Epithelial cell of prostate (primary cell): ENCODE measurements around the gene INPP5E.
A peak's percentile ranks its signal among the peaks of the same experiment; 100 is the strongest.
"Not testable (repeated sequence)": the region's sequence is repeated elsewhere in the genome, so short reads cannot be mapped to it uniquely, and the experiment has no call there.

ENCODE experiments used
- DNase-seq: peaks from one replicate; pipeline ENCODE4 v3.0.0-alpha.2; 2011; ENCODE audit warnings: low read depth, low spot score
- H3K27ac ChIP-seq: fragments of 450-650 bp; 2 replicates; pipeline ENCODE4 v1.5.1; 2017; ENCODE audit warnings: mild to moderate bottlenecking

INPP5E gene

DNA sequence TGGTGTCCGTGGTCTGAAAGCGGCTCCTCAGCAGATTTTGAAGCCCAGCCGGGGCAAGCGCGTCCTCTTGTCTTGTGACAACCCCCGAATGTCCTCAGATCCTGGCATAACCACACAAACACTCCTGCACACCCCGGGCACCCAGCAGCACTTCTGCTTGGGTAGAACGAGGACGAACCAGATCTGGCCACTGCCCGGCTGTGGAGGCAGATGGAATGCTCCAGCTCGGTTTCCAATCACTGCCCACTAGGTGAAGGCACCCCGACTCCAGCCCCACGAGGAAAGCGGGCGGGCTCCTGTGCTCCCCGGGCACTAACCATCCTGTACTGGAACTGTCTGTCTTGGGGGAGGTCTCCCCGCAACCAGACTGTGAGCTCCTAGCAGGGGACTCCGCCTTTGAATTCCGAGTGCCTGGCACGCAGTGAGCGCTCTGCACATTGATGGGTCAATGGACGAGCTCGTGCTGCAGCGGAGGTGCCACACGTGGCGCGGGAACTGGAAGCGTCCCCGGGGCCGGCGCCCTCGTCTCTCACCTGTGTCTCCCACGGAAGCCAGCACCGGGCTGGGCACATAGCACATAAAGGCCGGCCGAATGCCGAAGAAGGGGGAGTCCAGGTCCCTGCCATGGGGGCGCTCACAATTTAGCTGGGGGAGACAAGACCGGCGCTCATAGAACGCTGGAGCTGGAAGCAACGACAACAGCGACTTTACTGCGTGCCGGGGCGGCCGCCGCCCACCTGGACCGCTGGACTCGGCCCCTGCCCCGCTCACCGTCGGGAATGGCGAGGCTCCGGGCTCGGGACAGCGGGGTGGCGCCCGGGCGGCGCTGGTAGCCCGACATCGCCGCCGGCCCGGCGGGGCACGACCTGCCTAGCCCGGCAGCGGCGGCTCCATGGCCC is 29.8 kb downstream of the INPP5E start:
- no peak for DNase-seq
- H3K27ac ChIP-seq: peak overlapping the region; percentile 59

DNA sequence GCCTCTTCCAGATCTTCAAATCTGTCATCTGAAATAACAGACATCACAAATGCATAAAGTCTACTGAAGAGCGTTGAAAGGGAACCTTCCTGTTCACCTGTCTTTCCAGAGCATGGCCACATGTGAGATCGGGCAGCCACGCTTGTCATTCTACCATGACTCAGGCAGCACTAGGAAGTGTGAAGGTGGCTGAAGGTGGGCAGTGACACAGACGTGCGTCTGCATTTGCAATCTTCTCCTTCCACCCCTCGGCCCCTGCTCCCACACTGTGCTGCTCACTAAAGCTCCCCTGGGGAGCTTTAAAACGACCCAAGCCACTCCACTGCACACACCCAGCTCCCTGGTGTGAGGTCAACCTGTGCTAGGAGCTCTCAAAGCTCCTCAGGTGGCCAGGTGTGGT is 31.7 kb downstream of the INPP5E start:
- DNase-seq: no peak
- H3K27ac ChIP-seq: no peak overlapping the region

DNA sequence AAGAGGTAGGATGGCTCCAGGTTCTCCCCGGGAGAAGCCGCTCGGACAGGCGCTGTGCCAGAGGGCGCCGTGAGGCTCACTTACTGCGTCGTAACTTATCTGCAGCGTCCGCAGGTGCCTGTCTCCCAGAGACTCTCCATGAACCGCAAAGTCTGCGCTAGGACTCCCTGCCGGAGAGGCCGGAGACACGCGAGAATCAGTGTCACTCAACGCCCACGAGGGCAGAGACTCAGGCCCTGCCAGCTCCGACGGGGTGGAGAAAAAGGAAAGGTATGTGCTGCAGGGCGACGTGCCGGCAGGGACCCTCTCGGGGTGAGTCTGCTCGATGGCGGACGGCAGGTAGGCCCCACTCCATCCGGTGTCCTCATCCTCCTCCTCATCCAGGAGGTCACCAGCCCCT is 32.6 kb downstream of the INPP5E start:
- DNase-seq, H3K27ac ChIP-seq: not testable (repeated sequence)

DNA sequence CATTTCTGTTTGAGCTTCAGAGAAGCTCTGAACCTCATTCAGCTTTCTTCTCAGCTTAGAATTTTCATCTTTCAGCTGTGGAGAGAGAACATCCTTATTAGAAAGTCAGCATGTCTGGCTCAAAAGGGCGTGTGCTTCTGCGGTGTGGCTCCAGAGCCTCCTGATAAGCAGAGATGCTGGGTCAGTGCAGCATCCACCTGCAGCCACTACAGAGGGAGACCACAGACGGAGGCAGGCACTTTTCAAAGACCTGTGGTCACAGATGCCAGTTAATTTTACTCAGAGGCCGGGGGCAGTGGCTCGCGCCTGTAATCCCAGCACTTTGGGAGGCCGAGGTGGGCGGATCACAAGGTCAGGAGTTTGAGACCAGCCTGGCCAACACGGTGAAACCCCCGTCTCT is 33.7 kb downstream of the INPP5E start:
- not testable (repeated sequence) for H3K27ac ChIP-seq, DNase-seq

DNA sequence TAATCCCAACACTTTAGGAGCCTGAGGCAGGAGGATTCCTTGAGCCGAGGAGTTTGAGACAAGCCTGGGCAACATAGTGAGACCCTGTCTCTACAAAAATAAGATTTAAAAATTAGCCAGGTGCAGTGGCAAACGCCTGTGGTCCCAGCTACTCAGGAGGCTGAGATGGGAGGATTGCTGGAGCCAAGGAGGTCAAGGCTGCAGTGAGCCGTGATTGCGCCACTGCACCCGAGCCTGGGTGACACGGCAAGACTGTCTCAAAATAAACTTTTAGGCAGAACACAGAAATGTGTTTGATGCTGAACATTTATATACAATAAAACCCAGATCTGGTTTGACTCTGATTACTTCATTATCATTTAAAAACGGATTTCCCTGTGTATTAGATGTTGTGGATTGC is 34.2 kb downstream of the INPP5E start:
- no peak overlapping the region for H3K27ac ChIP-seq

DNA sequence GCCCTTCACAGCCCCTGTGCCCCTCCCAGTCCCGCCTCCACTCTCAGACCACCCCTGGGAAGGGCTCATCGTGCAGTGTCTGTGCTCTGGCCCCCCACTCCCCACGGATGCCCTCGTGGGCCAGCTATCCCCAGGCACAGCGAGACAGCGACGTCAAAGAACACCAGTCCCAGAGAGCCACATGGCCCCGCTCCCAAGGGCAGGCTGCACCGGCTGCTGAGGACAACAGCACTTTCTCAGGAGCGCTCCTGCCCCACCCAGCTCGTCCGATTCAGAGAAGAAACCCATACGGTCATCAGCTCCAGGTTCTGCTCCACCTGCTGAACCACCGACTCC is 34.9 kb downstream of the INPP5E start:
- no peak overlapping the region for H3K27ac ChIP-seq
- no peak for DNase-seq

More for the DNA sequence above, 34.2 kb downstream of the INPP5E start:
- DNase-seq: no peak

DNA sequence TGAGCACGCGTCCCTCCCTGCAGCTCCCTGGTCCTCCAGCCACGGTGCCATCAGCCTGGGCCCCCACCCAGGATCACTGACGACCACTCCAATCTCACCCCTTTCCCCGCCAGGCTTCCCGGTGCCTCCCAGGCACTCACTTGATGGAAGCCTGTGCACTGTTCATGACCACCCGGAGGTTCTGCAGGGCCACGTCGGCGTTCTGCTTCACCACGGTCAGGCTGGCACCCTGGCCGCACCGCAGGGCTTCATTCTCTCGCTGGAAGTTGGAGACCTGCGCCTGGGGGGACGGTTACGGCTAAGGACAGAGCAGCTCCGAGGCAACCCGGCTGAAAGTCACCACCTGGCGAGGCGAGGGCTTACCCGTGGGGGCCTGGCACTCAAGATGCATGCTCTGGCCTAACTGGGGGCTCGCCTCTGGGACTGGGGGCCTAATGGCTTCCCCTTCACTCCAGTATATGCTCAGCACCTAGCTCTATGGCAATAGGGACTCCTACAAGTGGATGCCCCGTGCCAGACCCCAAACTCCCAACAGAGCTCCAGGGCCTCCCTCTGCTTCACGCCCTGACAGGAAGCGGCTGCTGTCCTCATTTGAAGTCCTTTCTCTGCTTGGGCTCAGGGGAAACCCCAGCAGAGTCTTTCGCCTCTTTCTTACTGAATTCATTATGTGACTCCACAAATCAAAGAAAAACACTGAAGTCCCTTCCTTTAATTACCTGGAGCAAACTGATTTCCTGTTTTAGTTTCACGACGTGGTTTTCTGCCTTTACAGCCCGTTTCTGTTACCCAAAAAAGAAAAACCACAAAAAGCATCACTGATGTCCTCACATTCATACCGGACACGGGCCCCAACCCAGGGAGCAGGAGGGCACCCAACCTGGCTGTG is 35.5 kb downstream of the INPP5E start:
- no peak for DNase-seq
- H3K27ac ChIP-seq: no peak overlapping the region

DNA sequence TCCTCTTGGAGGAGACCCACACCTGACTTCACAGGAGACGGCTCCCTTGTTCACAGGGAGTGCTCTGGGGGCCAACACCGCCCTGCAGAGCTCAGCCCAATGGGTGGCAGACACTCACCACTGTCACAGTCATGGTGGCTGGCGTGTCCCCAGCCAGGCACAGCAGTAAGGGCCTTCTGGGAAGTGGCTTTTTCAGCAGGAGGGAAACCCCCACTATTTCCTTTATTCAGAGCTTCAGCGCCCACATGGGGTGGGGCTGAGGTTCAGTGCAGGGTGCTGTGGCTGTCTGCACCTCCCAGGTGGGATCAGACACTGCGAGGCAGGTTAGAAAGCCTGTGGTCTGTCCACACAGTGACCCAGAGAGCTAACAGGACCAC is 36.1 kb downstream of the INPP5E start:
- H3K27ac ChIP-seq: no peak overlapping the region

DNA sequence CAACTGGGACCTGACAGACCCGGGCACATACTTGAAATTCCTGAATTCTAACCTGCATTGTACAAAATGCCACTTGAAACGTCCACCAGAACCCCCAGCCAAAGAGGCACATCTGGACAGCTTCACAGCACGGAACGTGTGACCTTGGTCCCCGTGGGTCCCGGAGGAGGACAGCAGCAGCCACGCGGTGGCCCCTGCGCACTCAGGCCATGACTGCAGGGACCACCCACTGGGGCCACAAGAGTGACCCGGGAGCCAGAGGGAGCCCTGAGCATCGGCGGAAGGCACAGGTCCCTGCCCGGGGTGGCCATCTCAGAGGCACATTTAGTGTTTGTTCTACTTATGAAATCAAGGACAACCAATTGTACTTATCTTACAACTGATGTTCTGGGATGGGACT is 37.6 kb downstream of the INPP5E start:
- H3K27ac ChIP-seq: no peak overlapping the region
- no peak for DNase-seq

More for the DNA sequence above, 36.1 kb downstream of the INPP5E start:
- DNase-seq: no peak

DNA sequence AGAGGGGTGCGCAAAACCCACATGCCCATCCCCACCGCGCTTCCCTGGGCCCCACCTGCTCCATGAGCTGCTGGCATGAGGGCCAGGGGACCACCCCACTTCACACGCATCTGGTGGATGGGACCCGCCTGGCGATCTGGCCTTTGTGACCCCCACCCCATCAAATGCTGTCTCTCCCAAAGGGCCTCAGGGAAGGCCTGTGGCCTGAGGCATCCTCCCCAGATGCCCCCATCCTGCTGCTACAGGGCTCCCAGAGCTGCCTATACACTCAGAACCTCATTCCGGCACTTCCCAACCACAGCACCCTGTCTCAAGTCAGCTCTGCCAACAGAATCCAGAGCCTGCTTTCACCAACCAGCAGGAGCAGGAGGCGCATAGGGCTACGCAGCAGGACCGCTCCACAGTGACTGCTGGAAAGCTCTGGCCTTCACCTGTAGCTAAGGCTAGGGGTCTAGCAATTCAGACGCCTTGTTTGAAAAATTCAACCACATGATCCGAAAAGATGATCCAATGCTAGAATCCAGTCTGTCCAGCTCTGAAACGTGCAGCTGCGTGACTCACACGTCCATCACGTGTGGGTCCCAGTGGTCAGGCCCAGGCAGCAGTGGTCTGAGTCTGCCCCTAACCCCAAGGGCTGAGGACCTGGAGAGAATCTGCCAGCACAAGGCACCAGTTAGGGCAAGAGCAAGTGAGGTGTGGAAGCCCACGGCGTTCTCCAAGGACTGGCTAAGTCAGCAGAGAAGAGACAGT is 38.3 kb downstream of the INPP5E start:
- H3K27ac ChIP-seq: no peak overlapping the region
- no peak for DNase-seq

DNA sequence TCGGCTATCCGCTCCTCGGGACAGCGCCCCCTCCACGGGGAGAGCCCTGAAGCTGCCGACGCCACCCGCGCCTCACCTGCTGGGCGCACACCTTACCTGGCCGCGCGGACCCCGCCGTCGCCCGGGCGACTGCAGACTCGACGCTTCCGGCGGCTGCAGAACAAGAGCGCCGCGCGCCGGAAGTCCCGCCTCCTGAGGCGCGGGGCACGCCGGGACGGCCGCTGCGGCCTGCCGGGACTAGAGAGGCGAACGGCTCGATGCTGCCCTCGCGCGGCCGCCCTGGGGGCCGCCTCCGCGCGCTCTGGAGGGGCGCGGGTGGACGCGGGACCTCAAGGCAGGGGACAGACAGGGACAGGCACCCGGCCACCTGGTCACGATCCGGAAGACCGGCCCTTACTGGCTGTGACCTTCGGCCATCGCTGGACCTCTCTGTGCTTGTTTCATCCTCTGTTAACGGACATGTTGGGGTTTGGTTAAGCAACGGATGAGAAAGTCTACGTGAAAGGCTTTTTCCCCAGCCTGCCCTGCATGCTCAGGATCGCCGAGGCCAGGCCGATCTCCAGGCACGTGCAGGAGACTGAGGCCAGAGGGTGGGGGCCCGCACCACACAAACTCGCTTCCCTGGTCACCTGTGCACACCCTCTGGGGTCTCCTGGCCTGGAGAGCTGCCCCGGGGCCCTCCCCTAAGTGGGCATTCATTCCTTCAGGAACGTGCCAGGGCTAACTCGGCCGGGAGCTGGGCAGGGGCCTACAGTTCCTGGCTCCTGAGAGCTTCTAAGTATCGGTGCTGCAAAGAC is 39.4 kb downstream of the INPP5E start, which contains the start of gene SNAPC4:
Gene SNAPC4, minus strand, starts transcription at position 133 of the 797 bp plus-strand sequence. CDS start 1,742 bp downstream, outside the sequence.
- H3K27ac ChIP-seq: peak within 1 kb of the TSS; percentile 26
- peak; percentile 36 for DNase-seq

DNA sequence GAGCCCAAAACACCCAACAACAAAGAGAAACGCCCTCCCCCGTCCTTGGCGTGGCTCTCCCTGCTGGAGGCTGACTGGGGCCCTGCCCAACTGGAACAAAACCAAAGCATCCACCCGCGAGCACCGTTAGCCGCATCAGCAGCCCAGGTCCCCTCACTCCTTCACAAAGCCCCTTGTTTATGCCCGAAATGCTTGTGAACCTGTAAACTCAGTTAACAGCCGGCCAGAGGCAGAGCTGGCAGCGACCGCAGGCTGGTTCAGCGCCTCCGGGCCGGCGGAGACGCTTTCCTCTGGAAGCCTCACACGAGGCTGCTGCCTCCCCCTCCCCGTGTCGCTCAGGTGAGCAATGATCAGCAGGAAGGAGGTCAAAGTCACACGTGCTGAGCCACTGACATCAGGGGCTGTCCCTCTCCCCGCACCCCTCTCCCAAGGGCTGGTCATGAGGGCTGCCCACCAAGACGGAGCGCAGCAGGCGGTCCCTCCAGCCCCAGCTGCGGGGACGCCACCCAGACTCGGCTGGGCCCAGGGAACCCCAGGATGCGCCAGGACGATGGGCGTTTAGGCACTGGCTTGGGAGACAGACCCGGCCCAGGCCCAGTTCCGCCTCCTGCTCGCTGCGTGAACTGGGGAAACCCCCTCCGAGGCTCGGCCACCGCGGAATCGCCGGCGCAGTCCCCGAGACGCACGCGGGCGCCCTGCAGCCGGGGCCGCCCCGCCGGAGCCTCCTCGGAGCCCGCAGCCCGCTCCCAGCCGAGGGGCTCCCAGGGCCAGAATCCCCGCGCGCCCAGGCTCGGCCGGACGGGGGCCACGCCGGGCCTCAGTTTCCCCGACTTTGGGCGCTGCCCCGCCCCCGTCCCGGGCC is 40.2 kb downstream of the INPP5E start:
- DNase-seq: no peak
- H3K27ac ChIP-seq: peak overlapping the region; percentile 26

DNA sequence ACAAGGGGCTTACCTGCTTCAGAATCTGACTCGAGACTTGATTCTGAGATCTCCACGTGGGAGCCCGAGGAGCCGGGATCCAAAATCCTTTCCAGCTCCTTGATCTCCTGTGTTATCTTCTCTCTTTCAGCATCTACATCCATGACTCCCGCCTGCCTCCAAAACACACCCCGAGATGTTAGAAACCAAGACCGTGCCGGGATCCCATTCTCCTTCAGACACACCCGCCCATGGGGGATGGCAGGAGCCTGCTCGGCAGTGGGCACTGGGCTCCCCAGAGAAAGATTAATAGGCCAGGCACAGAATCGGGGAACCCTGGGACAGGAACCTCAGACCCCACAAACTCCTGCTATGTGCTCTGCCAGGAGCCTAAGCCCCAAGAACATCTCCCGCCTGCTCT is 41.4 kb downstream of the INPP5E start:
- no peak for DNase-seq
- H3K27ac ChIP-seq: no peak overlapping the region

DNA sequence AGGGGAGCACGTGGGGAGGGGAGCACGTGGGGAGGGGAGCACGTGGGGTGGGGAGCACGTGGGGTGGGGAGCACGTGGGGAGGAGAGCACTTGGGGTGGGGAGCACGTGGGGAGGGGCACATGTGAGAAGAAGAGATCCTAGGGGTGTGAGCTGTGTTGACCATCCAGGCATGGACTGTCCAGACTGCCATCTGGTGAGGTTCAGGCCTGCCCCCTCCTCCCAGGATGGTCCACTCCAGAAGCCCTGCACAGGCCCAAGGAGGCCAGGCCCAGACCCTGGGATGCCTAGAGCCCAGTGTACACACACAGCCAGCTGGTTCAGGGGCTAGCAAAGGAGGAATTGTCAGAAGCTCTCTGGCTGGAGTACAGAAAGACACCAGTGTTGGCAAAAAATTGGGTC is 42.0 kb downstream of the INPP5E start:
- DNase-seq: no peak
- no peak overlapping the region for H3K27ac ChIP-seq

DNA sequence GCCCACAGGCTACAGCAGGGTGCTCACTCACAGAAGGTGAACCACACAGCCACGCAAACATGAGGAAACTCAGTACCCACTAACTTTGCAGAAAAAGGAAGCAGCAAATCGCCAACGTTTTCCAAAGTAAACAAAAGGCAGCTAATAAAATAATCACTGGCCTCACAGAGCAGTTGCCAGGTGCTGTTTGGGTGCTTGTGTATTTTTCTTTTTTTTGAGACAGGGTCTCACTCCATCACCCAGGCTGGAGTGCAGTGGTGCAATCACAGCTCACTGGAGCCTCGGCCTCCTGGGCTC is 43.5 kb downstream of the INPP5E start:
- DNase-seq: no peak
- no peak overlapping the region for H3K27ac ChIP-seq

DNA sequence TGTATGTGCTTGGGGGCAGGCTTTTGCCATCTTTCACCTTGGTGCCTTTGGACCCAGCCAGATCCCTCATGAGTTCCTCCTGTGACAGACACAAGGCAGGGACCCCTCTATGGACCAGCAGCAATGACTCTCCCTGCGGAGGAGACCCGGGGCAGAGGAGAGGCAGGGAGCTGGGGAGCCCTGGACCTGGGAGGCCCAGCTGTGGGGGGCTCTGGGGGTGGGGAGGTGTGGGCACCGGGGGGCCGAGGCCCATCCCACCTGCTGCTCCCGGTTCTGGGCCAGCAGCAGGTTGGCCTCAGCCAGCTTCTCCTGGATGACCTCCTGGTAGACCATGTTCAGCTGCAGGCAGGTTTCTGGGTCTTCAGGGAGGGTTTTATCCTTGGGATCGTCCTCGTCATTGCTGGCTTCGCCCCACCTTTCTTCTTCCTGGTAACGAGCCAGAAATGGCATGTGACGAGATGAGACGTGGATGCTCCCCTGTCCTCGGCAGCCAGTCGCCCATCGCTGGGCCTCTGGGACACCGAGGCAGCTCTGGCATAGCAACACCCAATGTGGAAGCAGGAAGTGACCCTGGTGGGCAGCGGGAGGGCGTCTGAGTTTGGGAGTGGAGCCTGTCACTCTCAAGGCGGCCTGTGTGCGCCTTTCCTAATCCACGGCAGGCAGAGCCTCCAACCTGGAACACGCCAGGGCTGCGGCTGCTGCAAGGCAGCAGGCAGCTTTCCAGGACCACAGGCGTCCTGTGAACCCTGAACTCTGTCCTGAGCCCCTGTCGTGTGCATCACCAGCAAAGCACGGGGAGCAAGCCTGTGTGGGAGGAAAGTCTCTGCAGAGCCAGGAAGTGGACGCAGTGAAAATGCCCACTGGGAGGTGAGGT is 44.1 kb downstream of the INPP5E start:
- no peak overlapping the region for H3K27ac ChIP-seq
- DNase-seq: no peak

DNA sequence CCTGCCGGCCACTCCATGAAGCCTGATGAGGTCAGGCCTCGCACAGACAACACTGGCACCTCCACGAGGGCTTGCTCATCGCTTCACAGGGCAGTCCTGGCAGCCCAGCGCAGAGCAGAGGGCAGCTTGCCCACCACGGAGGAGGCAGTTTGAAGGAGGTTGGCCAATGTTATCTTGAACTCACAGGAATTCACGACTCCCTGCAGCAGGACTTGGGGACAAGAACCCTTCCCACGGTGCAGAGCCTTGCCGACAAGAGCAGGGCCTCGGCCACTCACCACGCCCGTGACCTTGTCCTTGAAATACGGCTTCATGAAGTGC is 44.7 kb downstream of the INPP5E start:
- no peak for DNase-seq
- H3K27ac ChIP-seq: no peak overlapping the region

DNA sequence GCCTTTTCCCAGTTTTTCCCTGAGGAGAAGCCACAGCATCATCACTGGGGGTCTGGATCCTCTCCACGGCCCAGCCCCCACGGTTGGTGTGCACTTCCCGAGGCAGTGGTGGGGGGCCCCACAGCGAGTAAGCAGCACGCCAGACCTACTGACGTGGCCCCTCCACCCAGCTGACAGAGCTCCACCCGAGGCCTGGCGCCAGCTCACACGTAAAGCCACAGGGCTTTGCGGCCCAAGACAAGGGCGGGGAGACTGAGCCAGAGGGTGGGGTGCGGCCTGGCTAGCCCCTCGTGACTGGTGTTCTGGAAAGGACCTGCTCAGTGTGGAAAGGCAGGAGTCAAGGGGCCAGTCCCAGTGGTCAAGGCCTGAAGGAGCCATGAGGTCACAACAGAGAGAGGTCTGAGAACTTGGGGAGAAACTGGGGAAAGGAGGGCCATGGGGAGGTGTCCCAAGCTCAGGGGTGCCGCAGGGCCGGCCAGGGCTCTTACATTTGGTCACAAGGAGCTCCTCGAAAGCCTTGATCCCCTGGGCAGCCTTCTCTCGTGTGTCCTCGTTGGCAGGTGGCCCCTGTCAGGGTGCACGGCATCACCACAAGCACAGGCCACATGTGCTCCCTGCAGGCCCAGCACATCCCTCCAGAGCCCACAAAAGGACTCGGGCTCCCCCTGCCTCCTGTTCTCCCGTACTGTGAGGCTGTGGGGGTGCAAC is 45.2 kb downstream of the INPP5E start:
- no peak for DNase-seq
- no peak overlapping the region for H3K27ac ChIP-seq
